AG04450 (cell line): ENCODE results near the gene PRADC1. TPM values are rescaled to one million over a fixed set of nuclear protein-coding genes. Genes with fewer than 3 reads are reported as not detected.

Experiments used
- CTCF ChIA-PET: fragments of 300-600, 350-600 bp; formaldehyde crosslinking; extraction: SDS; loops from one replicate; lab custom pipeline; 2022; ENCODE audit warnings: antibody characterized with exemption, inconsistent platforms; lab: Charles Lee
- POLR2A ChIA-PET: fragments of 350-600 bp; formaldehyde crosslinking; extraction: SDS; loops from one replicate; lab custom pipeline; 2021; ENCODE audit warnings: antibody characterized with exemption, inconsistent platforms; lab: Yijun Ruan, JAX
- DNase-seq: peaks from one replicate; pipeline ENCODE4 v3.0.0-alpha.2; 2011; ENCODE audit warnings: low read depth, low spot score
- H3K27ac ChIP-seq: one replicate; pipeline ENCODE4 v1.5.1; 2012; ENCODE audit warnings: low read depth, low read length, control low read depth
- H3K27me3 ChIP-seq: one replicate; pipeline ENCODE4 v1.6.0; 2012; ENCODE audit warnings: low read length; ENCODE audit not compliant: control insufficient read depth, insufficient read depth
- H3K4me3 ChIP-seq: 2 replicates; pipeline ENCODE4 v1.5.1; 2011; ENCODE audit warnings: mild to moderate bottlenecking, low read depth, low read length, control low read depth
- H3K9me3 ChIP-seq: 2 replicates; pipeline ENCODE4 v1.5.1; 2012; ENCODE audit warnings: low read length; ENCODE audit not compliant: control insufficient read depth, insufficient read depth
- polyA plus RNA-seq: library from polyadenylated mRNA; depleted of rRNA; stranded (reverse); fragments of >200 nt; gene quantifications from 2 replicates; pipeline ENCODE4 v1.2.3, GENCODE V29; 2011
- TF ChIP-seq, protein P1 (sequence below): IDR thresholded peaks from 2 replicates; pipeline ENCODE4 v1.5.1; 2011; ENCODE audit warnings: low read depth, low read length, control low read depth, inconsistent platforms

Gene PRADC1
- polyA plus RNA-seq, 1 experiment: 11.6 TPM

DNA sequence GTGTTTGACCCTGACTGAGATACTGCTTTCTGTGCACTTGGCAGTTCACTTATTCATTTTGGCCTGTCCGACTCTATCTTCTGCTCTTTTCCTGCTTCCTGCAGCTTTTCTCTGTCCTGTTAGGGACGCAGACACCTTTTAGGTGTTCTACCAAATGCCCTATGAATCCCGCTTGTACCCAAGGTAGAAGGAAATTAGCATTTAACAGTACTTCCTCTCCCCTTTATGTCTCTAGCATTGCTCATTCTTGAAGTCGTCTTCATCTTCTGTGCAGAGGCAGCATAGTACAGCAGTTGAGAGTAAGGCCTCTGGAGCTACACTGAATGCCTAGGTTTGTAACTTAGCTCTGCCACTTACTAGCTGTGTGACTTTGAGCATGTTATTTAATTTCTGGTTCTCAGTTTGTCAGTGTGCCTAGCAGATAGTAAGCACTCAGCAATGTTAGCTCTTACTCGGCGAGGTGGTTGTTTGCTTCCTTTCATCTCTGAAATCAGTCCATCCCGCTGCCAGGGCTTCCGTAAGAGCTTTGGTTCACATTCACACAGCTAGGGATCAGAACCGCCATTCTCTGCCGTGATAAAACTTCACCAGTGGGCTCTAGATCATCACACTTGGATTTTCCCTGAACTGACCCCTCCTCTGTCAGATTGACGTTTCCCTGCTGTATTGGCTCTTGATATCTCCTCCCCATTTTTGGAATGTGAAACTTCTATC, 2.4 kb upstream of the PRADC1 start:
- TF ChIP-seq, protein P1, sequence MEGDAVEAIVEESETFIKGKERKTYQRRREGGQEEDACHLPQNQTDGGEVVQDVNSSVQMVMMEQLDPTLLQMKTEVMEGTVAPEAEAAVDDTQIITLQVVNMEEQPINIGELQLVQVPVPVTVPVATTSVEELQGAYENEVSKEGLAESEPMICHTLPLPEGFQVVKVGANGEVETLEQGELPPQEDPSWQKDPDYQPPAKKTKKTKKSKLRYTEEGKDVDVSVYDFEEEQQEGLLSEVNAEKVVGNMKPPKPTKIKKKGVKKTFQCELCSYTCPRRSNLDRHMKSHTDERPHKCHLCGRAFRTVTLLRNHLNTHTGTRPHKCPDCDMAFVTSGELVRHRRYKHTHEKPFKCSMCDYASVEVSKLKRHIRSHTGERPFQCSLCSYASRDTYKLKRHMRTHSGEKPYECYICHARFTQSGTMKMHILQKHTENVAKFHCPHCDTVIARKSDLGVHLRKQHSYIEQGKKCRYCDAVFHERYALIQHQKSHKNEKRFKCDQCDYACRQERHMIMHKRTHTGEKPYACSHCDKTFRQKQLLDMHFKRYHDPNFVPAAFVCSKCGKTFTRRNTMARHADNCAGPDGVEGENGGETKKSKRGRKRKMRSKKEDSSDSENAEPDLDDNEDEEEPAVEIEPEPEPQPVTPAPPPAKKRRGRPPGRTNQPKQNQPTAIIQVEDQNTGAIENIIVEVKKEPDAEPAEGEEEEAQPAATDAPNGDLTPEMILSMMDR: no peak
- Histone ChIP-seq H3K4me3 (peak overlapping the region; percentile 94), H3K9me3 (no peaks in the 10 kb centered on the region), H3K27me3 (no peaks in the 10 kb centered on the region), H3K27ac (no peak overlapping the region)
- ChIA-PET POLR2A (interaction anchor here (0.6 to 1.7 kb wide), 4 partner anchors 14 to 339 kb away, joined by 3 to 6 read pairs (median 3); no protein-coding TSS in a partner anchor), CTCF (interaction anchor here (0.6 kb wide), 1 partner anchor 13 kb away, joined by 3 read pairs; no protein-coding TSS in a partner anchor)
- no peak for DNase-seq

DNA sequence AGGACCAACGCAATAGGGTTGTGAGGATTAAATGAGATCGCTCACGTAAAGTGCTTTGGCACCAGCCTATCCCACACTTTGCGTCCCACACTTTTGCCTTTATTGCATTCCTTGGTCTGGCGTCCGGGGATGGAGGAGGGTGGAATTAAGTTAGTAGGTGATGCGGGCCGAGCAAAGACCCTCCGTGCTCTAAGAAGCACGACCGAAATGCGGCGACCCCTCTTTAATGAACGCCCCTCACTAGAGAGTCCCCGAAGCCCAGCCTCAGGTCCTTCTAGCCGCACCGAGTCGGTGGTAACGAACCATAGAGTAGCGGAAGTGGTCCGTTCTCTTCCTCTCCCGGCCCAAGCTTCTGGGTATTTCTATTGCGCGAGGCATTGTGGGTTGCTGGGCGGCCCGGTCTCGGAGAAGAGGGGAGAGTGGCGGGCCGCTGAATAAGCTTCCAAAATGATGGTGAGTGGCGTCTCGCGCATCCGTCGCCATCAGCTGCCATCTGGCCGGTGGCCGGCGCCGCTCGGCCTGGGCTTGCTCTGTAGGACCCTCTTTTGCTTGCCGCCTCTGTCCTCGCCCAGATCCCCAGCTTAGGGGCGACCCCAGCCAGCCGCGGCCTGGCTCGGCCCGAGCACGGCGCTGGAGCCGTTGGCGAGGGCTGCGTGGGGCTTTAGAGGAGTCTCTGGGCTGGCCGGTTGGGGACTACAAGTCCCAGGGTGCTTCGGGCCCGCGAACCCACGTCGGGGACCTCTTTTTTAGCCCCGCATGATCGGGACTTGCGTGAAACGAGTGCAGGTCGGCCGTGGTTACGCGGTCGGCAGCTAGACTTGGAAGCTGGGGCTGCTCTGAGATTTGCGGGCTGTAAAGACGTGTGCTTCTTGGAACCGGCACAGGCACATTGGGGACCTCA, 1.1 kb upstream of the PRADC1 start, which contains the start of gene CCT7:
Gene CCT7, plus strand, starts transcription at position 377 of the 901 bp plus-strand sequence. Its CDS starts 71 bp downstream, at position 448.
- TF ChIP-seq, protein P1: no peak
- POLR2A ChIA-PET: interaction anchor here (0.5 to 2.8 kb wide), 17 partner anchors 10 to 503 kb away, joined by 3 to 14 read pairs (median 4); partner anchors contain the start of genes ALMS1, SFXN5 and TPRKB
- Histone ChIP-seq H3K4me3 (peak within 1 kb of the TSS; percentile 94), H3K9me3 (no peaks in the 10 kb centered on the region), H3K27ac (peak within 1 kb of the TSS; percentile 79), H3K27me3 (no peaks in the 10 kb centered on the region)
- CTCF ChIA-PET: interaction anchor here (0.5 to 1.6 kb wide), 3 partner anchors 21 to 57 kb away, joined by 3 to 11 read pairs (median 5); no protein-coding TSS in a partner anchor
- DNase-seq: peak; percentile 67

DNA sequence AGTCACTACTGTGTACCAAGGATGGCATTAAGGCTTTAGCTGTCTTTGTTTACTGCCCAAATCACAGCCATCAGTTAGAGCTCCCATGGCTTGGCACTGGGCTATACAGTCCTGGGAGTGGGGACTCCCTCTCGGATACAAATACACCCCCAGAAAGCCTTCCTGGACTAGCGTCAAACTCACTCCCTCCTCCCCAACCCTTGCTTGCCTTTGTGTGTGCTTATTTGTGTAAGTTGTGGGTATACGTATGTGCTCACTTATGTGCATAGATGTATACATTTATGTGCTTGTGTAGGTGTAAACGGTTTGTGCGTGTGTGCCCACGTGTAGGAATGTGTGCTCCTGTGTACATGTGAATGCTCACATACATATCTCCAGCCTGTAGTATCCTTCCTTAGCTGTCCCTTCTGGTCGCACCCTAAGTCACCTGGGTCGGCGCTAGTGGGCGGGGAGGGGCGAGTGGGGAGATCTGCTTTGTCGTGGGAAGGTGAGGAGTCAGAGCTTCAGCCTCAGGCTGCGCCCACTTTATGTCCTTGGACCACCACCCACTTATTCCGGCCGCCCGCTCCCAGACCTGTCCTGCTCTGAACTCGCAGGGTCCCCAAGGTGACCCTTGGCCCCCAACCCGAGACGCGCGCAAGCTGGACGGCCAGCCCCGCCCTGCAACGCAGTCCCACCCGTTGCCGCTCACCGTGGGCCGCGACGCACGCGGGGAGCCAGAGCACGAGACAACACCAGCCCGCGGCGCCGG, 461 bp downstream of the PRADC1 start:
- Histone ChIP-seq H3K27me3 (no peaks in the 10 kb centered on the region), H3K4me3 (peak overlapping the region; percentile 77), H3K9me3 (no peaks in the 10 kb centered on the region), H3K27ac (no peak overlapping the region)
- TF ChIP-seq, protein P1: no peak
- CTCF ChIA-PET: interaction anchor here (1.1 to 1.6 kb wide), 3 partner anchors 20 to 147 kb away, joined by 3 to 11 read pairs (median 5); no protein-coding TSS in a partner anchor
- POLR2A ChIA-PET: interaction anchor here (0.8 to 2.8 kb wide), 8 partner anchors 11 to 505 kb away, joined by 3 to 14 read pairs (median 5); partner anchors contain the start of genes ALMS1 and TPRKB
- DNase-seq: no peak

DNA sequence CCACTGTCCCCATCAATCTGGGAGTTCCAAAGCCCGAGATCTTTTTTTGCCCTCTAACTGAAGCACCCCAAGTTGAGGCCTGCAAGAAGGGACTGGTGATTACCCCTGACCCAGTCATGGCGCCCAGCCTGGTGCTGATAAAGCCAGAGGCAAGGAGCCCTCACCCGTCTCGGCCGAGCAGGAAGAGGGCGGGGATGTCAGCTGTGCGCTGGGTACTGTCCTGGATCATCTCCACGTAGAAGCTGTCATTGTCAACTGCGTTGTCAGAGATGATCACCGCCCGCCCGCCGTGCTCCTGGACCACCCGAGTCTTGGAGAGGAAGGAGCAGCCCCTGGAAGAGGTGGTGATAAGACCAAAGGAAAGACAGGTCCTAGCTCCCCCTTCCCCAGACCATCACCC, 4.4 kb downstream of the PRADC1 start:
- H3K27ac ChIP-seq: no peak overlapping the region
- no peak overlapping the region for H3K4me3 ChIP-seq
- no peak for DNase-seq
- TF ChIP-seq, protein P1: no peak
- CTCF ChIA-PET: interaction anchor here (1.2 to 1.5 kb wide), 2 partner anchors 15 to 16 kb away, joined by 3 to 4 read pairs; no protein-coding TSS in a partner anchor
- H3K27me3 ChIP-seq: no peaks in the 10 kb centered on the region
- POLR2A ChIA-PET: no interaction called here
- no peaks in the 10 kb centered on the region for H3K9me3 ChIP-seq
